ENCODE results near the gene SPOCK2.

The SPOCK2 gene

GRCh38 chr10:72080042-72080975 is 8.0 kb downstream of the SPOCK2 start:
- TF ChIP-seq TAF1 (IDR thresholded peaks at IDR 0.05; ENCODE audit: borderline replicate concordance, insufficient read depth, low read length) (no peak), SIN3A (IDR thresholded peaks at IDR 0.05; ENCODE audit: borderline replicate concordance, insufficient read depth, low read length) (no peak), FOXP2 (optimal IDR thresholded peaks at IDR 0.05; ENCODE audit: borderline replicate concordance, extremely low read depth, extremely low read length, insufficient read depth) (no peak), POLR2AphosphoS5 (IDR thresholded peaks at IDR 0.05; ENCODE audit: low read depth, low read length) (no peak), REST (IDR thresholded peaks at IDR 0.05; ENCODE audit: insufficient read depth in 1 of 2, low read depth in 2 of 2, low read length in 2 of 2) (no peak)

- TF ChIP-seq SIN3A (IDR thresholded peaks at IDR 0.05; ENCODE audit: borderline replicate concordance, insufficient read depth, low read length), result no peak
- TF ChIP-seq TAF1 (IDR thresholded peaks at IDR 0.05; ENCODE audit: borderline replicate concordance, insufficient read depth, low read length), result no peak
- no peak for TF ChIP-seq FOXP2 (optimal IDR thresholded peaks at IDR 0.05; ENCODE audit: borderline replicate concordance, extremely low read depth, extremely low read length, insufficient read depth)
- TF ChIP-seq REST (IDR thresholded peaks at IDR 0.05; ENCODE audit: insufficient read depth in 1 of 2, low read depth in 2 of 2, low read length in 2 of 2), result no peak
- no peak for TF ChIP-seq POLR2AphosphoS5 (IDR thresholded peaks at IDR 0.05; ENCODE audit: low read depth, low read length)
These were observed 9.0 kb downstream of the SPOCK2 start for GRCh38 chr10:72079356-72079755.

- TF ChIP-seq SIN3A (IDR thresholded peaks at IDR 0.05; ENCODE audit: borderline replicate concordance, insufficient read depth, low read length) (no peak), FOXP2 (optimal IDR thresholded peaks at IDR 0.05; ENCODE audit: borderline replicate concordance, extremely low read depth, extremely low read length, insufficient read depth) (no peak), POLR2AphosphoS5 (IDR thresholded peaks at IDR 0.05; ENCODE audit: low read depth, low read length) (no peak), TAF1 (IDR thresholded peaks at IDR 0.05; ENCODE audit: borderline replicate concordance, insufficient read depth, low read length) (no peak), REST (IDR thresholded peaks at IDR 0.05; ENCODE audit: insufficient read depth in 1 of 2, low read depth in 2 of 2, low read length in 2 of 2) (no peak)
These were observed 10.9 kb downstream of the SPOCK2 start for GRCh38 chr10:72077275-72077990.

GRCh38 chr10:72076756-72077155 is 11.6 kb downstream of the SPOCK2 start:
- TF ChIP-seq REST (IDR thresholded peaks at IDR 0.05; ENCODE audit: insufficient read depth in 1 of 2, low read depth in 2 of 2, low read length in 2 of 2), result no peak
- no peak for TF ChIP-seq POLR2AphosphoS5 (IDR thresholded peaks at IDR 0.05; ENCODE audit: low read depth, low read length)
- no peak for TF ChIP-seq FOXP2 (optimal IDR thresholded peaks at IDR 0.05; ENCODE audit: borderline replicate concordance, extremely low read depth, extremely low read length, insufficient read depth)
- TF ChIP-seq SIN3A (IDR thresholded peaks at IDR 0.05; ENCODE audit: borderline replicate concordance, insufficient read depth, low read length), result no peak
- no peak for TF ChIP-seq TAF1 (IDR thresholded peaks at IDR 0.05; ENCODE audit: borderline replicate concordance, insufficient read depth, low read length)

All from PFSK-1 (cell line).